ENCODE results near the gene COL18A1. TPM values are rescaled to one million over a fixed set of nuclear protein-coding genes. Genes with fewer than 3 reads are reported as not detected.

Gene COL18A1
- total and polyA plus RNA-seq, 7 donors, result 4.4 to 197 (median 39.7) TPM

DNA sequence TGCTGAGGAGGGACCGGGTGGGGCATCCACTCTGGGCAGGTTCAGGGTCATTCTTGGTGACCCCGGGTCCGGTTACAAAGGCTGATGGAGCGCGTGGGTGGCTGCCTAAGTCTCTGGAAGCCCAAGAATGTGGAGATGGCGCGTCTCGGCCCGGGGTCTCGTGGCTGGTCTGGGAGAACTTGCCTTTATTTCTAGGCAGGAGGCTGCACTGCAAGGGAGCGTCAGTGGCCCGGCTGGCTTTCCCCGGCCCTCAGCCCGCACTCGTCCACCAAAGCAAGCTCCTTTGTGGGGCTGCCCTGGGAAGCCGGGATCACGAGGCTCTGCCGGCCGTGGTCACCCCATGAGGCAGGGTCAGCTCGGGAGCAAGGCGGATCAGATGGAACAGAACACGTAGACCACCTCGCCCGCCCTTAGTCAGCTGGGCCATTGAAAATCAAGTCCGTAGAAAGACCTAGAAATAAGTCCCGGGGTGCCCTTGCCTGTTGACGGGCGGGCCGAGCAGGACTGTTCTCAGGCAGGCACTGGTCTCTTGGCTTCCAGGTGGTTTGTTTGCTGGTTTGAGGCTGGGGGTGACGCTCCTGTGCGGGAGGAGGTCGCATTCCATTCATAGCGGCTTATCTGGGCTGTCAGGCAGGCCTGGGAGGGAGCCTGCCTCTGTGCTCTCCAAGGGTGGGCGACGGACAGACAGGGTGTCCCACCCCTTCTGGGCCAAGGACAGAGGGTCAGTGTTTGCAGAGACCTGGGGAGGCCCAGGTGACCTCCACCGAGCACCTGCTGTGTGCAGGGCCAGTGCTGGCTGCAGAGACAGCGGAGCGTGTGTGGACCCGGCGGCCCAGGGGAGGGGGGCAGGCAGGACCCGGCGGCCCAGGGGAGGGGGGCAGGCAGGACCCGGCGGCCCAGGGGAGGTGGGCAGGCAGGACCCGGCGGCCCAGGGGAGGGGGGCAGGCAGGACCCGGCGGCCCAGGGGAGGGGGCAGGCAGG is 25.8 kb downstream of the COL18A1 start:
- Histone ChIP-seq H3K4me3 (no peak overlapping the region), H3K9me3 (no peaks in the 10 kb centered on the region), H3K27ac (peak overlapping the region in 2 of 4 donors; percentile 58 to 65), H3K27me3 (no peaks in the 10 kb centered on the region), H3K36me3 (no peaks in the 10 kb centered on the region), H3K4me1 (peaks cover 0 to 60% (median 33%) of the 10 kb centered on the region in 4 donors)
- 64 to 74% methylated on average over 48 of the region's 48 CpGs for WGBS, 2 donors
- TF ChIP-seq EP300 (IDR thresholded peaks at IDR 0.05), result no peak
- TF ChIP-seq, protein P1, sequence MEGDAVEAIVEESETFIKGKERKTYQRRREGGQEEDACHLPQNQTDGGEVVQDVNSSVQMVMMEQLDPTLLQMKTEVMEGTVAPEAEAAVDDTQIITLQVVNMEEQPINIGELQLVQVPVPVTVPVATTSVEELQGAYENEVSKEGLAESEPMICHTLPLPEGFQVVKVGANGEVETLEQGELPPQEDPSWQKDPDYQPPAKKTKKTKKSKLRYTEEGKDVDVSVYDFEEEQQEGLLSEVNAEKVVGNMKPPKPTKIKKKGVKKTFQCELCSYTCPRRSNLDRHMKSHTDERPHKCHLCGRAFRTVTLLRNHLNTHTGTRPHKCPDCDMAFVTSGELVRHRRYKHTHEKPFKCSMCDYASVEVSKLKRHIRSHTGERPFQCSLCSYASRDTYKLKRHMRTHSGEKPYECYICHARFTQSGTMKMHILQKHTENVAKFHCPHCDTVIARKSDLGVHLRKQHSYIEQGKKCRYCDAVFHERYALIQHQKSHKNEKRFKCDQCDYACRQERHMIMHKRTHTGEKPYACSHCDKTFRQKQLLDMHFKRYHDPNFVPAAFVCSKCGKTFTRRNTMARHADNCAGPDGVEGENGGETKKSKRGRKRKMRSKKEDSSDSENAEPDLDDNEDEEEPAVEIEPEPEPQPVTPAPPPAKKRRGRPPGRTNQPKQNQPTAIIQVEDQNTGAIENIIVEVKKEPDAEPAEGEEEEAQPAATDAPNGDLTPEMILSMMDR (IDR thresholded peaks at IDR 0.05), result no peak
- no peak for TF ChIP-seq POLR2AphosphoS5 (IDR thresholded peaks at IDR 0.05)
- TF ChIP-seq POLR2A (IDR thresholded peaks at IDR 0.05), result no peak
- intact Hi-C loops (cut with DNase I), result no loop called here
- no peak for DNase-seq

DNA sequence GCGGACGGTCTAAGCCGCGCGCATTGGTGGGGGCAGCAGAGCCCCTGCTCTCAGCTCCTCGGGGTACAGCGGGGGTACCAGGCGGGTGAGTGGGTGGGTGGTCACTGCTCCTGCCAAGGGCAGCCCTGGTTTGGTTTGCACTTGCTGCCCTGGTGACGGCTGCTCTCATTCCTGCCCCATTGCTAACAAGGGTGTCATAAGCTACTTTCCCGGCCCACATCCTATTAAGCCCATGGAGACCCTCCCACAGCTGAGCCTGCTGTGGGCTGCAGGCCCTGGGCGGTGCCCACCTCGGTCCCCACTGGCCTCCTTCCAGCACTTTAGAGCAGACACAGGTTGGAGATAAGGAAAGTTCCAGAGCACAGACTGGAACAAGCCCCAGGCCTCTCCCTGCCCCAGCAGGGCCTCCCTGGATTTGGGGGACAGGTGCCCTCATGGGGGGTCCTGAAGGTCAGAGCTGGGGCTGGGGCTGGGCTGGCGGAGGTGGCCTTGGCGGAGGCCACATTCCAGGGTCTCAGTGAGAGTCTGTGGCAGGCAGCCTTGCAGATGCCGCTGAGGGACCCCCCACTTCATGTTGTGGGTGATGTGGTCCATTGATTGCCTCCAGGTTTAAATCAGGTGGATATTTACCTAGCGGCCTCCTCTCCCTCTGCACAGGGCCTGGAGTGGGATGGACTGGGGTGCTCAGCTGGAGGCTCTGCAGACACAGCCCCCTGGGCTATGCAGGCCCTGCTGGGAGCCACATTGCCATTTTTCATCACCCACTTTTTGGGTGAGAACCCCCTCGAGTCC is 27.0 kb downstream of the COL18A1 start:
- Histone ChIP-seq H3K36me3 (no peaks in the 10 kb centered on the region), H3K9me3 (no peaks in the 10 kb centered on the region), H3K27me3 (no peaks in the 10 kb centered on the region), H3K4me1 (peaks cover 0 to 59% (median 35%) of the 10 kb centered on the region in 4 donors), H3K27ac (peak overlapping the region; percentile 28 to 65 (median 52)), H3K4me3 (no peak overlapping the region)
- 82 to 89% methylated on average over 17 of the region's 17 CpGs for WGBS, 2 donors
- no peak for TF ChIP-seq POLR2A (IDR thresholded peaks at IDR 0.05)
- no peak for TF ChIP-seq POLR2AphosphoS5 (IDR thresholded peaks at IDR 0.05)
- TF ChIP-seq, protein P1 (IDR thresholded peaks at IDR 0.05), result no peak
- TF ChIP-seq EP300 (IDR thresholded peaks at IDR 0.05), result no peak
- intact Hi-C loops (cut with DNase I), result no loop called here
- DNase-seq, result no peak

DNA sequence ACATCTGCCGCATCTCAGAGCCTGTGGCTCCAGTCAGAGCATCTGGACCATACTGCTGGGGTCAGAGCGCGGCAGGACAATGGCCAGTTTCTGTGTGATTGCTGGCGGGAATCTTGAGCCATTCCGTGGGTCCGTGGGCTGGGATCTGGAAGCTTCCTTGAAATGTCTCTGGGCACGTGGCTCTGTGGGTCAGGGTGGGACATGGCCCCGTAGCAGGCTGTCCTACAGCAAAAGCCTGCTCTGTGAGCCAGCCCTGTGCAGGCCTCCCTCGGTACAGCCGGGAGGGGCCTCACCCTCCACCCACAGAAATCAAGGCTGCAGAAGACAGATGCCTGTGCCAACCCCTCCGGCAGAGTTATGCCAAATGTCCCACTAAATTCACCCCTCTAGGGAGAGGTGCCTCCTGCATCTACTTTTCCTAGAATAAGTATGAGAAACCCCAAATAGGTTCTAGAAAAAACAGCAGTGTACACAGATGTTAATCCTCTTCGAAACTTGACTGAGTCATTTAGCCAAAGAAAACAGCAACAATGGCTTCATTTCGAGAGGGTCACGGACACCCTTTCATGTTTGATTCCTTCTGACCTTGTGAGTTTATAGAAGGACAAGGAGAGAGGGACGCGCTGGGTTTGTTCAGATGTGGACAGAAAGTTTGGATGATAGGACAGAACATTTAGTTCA is 27.8 kb downstream of the COL18A1 start:
- peaks cover 0 to 51% (median 28%) of the 10 kb centered on the region in 4 donors for H3K4me1 ChIP-seq
- H3K4me3 ChIP-seq, result no peak overlapping the region
- TF ChIP-seq POLR2AphosphoS5 (IDR thresholded peaks at IDR 0.05), result peak in 2 of 4 donors; percentile 21 to 33
- TF ChIP-seq EP300 (IDR thresholded peaks at IDR 0.05), result peak in 1 of 4 donors; percentile 29
- TF ChIP-seq, protein P1 (IDR thresholded peaks at IDR 0.05), result no peak
- WGBS, 2 donors, result 61 to 73% methylated on average over 16 of the region's 16 CpGs
- H3K36me3 ChIP-seq, result no peaks in the 10 kb centered on the region
- no peak for DNase-seq
- peak overlapping the region; percentile 28 to 65 (median 52) for H3K27ac ChIP-seq
- intact Hi-C loops (cut with DNase I), result no loop called here
- H3K9me3 ChIP-seq, result no peaks in the 10 kb centered on the region
- no peaks in the 10 kb centered on the region for H3K27me3 ChIP-seq

DNA sequence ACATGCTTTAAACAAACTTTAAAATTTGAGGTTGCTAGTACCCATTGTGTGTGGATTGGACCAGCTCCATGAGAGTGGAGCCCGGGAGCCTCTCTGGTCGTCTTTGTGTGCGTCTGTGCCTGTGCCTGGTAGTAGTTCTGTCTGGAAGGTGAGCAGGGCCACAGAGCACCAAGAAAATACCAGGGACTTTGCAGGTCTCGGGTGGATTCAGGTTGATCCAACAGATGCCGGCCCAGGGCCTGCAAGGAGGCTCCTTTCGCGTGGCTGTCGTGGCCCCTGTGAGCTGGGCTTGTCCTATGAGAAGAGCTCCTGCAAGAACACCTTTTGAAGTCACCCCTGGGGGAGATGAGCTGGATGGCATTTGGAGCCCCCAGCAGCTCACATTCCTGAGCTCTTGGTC is 28.3 kb downstream of the COL18A1 start:
- Histone ChIP-seq H3K27me3 (no peaks in the 10 kb centered on the region), H3K9me3 (no peaks in the 10 kb centered on the region), H3K36me3 (no peaks in the 10 kb centered on the region), H3K27ac (peak overlapping the region; percentile 28 to 65 (median 52)), H3K4me3 (no peak overlapping the region), H3K4me1 (peaks cover 0 to 47% (median 27%) of the 10 kb centered on the region in 4 donors)
- intact Hi-C loops (cut with DNase I), result no loop called here
- no peak for DNase-seq
- WGBS, 2 donors, result 74 to 82% methylated on average over 8 of the region's 8 CpGs
- TF ChIP-seq POLR2AphosphoS5 (IDR thresholded peaks at IDR 0.05) (no peak), EP300 (IDR thresholded peaks at IDR 0.05) (no peak)

All from sigmoid colon (tissue), 7 donors.